LNCaP clone FGC (cell line): ENCODE data around the gene VSIG10L.
A peak's percentile ranks its signal among the peaks of the same experiment; 100 is the strongest.

Source experiments
- DNase-seq: peaks from one replicate; pipeline ENCODE4 v3.0.0-alpha.2; 2011; ENCODE audit warnings: low read depth
- H3K4me3 ChIP-seq: 2 replicates; pipeline ENCODE4 v1.5.1; 2011; ENCODE audit warnings: mild to moderate bottlenecking, low read depth, low read length, control low read depth
- CTCF ChIP-seq: IDR thresholded peaks from 2 replicates; pipeline ENCODE4 v1.5.1; 2012; ENCODE audit warnings: mild to moderate bottlenecking; ENCODE audit not compliant: control insufficient read depth, insufficient read depth; ENCODE audit errors: extremely low read depth

VSIG10L gene

GRCh38 chr19:51354742-51355148 is 12.8 kb upstream of the VSIG10L start:
- no peak for TF ChIP-seq CTCF
- H3K4me3 ChIP-seq, result no peak overlapping the region
- DNase-seq, result no peak

DNA sequence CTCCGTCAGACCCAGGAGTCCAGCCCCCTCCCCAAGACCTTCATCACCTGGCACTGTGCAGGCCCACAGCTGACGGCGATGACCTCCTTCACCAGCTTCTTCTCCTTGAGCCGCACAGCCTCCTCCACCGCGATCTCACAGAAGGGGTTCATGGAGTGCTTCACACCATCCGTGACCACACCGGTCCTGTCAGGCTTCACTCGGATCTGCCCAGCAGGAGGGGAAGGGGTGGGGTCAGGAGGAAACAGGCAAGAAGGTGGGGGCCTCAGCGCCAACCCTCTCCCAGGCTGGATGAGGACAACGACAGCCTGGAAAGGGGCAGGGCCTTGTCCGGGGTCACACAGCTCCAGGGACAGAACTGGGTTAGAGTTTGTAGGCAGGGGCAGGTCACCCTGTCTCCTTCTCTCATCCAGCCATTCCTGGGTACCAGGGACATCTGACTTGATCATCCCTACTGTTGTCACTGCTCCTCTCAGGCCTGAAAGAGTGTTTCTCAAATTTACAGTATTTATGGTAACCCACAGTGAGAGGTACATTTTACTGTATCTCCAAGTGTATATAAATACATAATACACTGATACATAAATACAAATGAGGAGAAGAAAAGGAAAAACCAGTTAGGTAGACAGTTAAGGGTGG is 12.3 kb upstream of the VSIG10L start:
- H3K4me3 ChIP-seq, result no peak overlapping the region
- TF ChIP-seq CTCF, result no peak
- DNase-seq, result no peak

DNA sequence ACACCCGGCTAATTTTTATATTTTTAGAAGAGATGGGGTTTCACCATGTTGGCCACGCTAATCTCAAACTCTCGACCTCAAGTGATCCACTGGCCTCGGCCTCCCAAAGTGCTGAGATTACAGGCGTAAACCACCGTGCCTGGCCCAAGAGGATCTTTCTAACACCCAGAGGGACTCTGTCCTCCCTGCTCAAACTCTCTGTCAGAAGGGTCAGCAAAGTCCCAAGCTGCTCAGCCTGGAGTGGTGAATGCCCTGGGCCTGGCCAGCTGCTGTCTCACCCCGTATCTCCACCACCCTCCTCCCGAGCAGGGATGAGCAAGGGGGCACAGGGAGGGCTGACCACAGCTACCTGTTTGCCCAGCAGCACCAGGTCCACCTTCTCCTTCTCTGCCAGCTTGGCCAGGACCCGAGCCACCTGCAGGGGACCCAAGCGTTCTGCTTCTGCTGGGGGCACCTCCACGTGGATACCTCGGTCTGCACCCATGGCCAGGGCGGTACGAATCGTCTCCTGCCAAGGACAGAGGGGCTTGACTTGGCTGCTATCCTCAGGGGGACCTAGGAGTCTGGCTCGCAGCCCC is 10.9 kb upstream of the VSIG10L start:
- TF ChIP-seq CTCF, result no peak
- no peak for DNase-seq
- H3K4me3 ChIP-seq, result no peak overlapping the region

GRCh38 chr19:51351266-51351990 is 9.5 kb upstream of the VSIG10L start:
- DNase-seq, result no peak
- TF ChIP-seq CTCF, result no peak
- H3K4me3 ChIP-seq, result no peak overlapping the region

- no peak overlapping the region for H3K4me3 ChIP-seq
- no peak for DNase-seq
- no peak for TF ChIP-seq CTCF
These were observed 5.4 kb upstream of the VSIG10L start for GRCh38 chr19:51347209-51347928.

- 0 out of 2 replicates have a peak, but pooled peaks have one; percentile 5 for TF ChIP-seq CTCF
- no peak overlapping the region for H3K4me3 ChIP-seq
- no peak for DNase-seq
These were observed 4.8 kb upstream of the VSIG10L start for GRCh38 chr19:51346742-51347141.
